GM19463 (cell line): ENCODE results near the gene RHAG.
"Not testable (repeated sequence)": the region's sequence is repeated elsewhere in the genome, so short reads cannot be mapped to it uniquely, and the experiment has no call there.

Source experiments
- ATAC-seq: cut with Tn5 transposase; IDR thresholded peaks from one replicate; pipeline ENCODE4 v1.9.1; 2021; ENCODE audit warnings: mild to moderate bottlenecking, moderate library complexity; ENCODE audit not compliant: unreplicated experiment

Gene RHAG

DNA sequence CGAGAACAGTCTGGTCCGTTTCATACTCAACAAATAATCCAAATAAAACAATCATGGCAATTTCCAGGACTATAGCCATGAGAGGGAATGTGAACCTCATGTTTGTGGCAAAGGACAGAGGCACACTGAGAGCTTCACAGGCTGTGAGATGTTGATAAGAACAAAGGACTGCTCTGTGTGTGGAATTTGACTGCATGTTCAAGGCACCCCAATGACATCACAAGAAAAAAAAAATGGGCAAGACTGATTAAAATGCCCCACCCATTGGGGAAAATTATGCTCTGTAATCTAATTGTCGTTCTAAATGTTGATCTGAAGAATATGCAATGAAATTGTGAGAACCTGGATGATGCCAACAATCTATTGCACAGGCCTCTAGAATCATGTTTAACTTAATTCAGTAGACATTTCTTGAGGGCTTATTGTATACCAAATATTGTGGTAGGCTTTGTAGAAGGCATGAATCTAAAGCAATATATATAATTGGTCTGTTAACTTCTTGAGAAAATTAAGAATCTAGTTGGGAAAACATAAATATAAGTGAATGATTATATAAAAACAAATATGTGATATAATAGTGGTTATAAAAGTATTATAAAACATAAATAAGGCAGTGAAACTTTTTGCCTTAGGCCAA is at the start of gene RHAG:
TSS of gene RHAG (minus strand) at position 127 of the 637 bp plus-strand sequence. CDS start at position 100, 27 bp downstream.
- ATAC-seq = no peak

DNA sequence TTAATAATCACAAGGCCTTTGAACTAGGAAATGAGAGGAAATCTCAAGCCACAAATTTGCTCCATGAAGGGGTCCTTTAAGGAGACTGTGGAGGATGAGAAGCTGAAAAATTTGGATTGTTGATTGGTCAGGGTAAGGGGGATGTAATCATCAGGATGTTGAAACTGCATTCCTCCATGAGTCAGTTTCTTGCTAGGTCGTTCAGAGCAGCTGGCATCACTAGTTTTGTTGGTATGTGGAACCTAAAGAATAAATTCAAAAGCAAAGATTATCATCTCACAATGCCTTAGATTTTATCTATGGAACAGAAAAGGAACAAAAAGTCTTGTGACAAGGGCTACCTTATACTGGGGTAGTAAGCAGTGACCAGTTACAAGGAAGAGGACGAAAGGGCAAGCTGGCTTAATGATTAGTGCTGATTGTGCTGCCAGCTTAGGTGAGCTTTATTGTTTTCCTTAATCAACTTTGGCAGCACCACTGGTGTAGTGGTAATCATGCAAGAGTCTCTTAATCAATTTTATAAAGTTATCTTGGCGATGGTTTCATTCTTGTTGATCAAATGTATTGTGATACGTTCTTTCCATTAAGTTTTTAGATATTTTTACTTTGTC is 40.1 kb upstream of the RHAG start:
- ATAC-seq = no peak

DNA sequence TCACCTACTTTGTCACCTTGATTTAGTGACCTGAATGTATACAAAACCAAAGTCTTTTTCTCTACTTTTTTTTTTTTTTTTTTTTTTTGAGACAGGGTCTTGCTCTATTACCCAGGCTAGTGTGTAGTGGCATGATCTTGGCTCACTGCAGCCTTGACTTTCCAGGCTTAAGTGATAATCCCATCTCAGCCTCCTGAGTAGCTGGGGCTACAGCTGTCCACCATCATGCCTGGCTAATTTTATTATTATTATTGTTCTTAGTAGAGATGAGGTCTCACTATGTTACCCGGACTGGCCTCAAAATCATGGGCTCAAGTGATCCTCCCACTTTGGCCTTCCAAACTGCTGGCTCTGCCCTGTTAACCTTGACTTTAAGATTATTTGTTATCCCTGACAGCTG is 39.2 kb upstream of the RHAG start:
- ATAC-seq = no peak

DNA sequence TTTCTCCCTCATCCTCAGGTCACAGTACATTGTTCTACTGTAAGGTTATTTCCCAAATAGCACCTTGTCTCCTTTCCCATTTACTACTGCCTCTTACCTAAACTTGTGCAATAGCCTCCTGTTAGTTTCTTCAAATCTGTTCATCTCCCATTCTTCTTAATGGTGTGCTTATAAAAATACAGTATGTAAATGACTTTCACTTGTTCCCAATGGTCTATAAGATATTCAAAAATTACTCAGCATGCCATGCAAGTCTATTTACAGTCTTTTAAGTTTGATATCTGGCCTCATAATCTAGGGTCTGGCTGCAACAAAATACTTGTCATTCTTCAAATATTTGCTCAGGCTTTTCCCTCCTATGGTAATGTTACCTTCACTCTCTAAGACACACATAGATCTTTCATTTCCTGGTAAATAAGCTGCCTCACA is 31.5 kb upstream of the RHAG start:
- ATAC-seq = no peak

DNA sequence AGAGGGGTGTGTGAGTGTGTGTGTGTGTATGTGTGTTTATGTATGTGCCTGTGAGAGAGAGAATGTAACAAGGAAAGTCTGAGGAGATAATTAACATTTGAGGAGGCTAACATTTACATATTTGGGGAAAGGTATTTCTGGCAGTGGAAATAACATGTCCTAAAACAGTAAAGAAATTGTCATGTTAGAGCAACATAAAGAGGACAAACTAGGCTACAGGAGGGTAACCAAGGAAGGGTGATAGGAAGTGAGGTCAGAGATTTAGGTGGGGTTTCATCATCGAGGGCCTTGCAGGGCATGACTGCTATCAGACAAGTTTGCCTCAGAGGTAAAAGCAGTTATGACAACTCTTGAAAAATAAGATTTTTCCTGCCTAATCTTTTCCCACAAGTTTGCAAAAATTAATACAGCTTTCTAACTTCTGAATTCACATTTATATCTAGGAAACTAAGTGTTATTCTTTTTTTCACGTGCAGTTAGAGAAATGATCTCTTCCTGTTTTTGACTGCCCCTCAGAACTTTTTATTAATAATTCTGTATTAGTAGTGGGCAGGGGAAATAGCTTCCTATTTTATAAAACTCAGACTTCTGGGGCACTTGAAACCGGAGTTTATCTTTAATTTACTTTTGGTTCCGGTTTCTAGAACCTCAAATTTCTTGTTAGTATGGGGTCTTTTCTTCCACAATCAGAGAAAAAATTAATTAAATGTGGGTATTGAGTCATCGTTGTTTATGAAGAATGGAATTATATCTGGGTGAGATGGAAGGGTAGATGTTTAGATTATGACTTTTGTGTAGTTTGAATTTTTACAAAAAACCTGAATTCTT is 30.5 kb upstream of the RHAG start:
- ATAC-seq = no peak

DNA sequence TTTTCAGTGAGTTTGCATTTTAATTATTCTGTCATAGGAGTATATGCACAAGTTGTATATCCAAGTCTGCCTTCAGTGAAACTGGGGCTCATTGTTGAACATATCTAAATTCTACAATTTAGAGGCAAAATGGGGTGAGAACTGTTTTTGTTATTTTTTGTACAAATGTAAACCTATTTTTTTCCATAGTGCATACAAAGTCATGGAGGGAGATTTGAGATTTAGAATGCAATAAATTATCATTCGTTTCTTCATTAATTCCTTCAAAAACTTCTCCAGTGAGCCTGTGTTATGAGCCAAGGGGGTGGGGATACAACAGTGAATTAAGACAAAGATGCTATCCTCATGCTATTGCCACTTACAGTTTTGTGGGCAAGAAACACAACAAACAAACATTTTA is 29.8 kb upstream of the RHAG start:
- no peak for ATAC-seq

DNA sequence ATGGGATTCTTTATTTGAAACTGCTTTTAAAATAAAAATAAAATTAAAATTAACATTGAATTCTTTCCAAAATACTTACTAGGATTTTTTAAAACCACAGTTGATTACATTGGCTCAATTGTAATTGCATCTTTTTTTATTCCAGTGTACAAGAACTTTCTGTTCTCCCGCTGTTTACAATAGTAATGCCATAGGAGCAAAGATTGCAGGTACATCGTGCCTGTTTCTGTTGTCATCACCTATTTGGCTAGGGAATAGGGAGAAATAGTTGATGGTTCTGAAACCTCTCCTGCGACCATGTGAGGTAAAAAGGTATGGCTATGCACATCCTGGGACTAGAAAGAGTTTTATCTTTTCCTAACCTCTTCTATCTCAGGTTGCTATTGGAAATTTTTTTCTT is 28.2 kb upstream of the RHAG start:
- no peak for ATAC-seq

DNA sequence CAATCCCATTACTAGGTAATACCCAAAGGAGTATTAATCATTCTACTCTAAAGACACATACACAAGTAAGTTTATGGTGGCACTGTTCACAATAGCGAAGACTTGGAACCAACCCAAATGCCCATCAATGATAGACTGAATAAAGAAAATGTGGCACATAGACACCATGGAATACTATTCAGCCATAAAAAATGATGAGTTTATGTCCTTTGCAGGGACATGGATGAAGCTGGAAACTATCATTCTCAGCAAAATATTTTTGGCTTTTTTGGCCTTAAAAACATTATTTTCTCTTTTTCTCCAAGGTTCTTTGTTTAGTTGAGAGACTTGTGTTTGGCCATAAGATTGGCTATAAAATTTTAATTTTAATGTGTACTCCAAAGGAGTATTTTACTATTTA is 27.4 kb upstream of the RHAG start:
- not testable (repeated sequence) for ATAC-seq

DNA sequence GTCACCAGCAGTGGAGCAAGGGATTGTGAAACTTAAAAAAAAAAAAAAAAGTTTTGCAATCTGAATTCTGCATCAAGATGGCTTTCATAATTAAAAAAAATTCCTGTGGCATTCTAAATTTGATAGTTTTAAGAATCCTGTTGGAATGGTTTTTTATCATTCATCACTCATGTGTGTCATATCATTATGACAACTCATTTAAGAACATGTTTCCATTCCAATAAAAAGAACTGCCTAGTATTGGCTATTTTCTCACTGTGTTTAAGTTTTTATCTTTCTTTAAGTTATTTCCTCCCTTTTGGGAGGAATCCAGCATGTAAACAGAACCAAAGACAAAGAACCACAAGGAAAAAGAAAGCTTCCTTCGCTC is 26.2 kb upstream of the RHAG start:
- no peak for ATAC-seq

DNA sequence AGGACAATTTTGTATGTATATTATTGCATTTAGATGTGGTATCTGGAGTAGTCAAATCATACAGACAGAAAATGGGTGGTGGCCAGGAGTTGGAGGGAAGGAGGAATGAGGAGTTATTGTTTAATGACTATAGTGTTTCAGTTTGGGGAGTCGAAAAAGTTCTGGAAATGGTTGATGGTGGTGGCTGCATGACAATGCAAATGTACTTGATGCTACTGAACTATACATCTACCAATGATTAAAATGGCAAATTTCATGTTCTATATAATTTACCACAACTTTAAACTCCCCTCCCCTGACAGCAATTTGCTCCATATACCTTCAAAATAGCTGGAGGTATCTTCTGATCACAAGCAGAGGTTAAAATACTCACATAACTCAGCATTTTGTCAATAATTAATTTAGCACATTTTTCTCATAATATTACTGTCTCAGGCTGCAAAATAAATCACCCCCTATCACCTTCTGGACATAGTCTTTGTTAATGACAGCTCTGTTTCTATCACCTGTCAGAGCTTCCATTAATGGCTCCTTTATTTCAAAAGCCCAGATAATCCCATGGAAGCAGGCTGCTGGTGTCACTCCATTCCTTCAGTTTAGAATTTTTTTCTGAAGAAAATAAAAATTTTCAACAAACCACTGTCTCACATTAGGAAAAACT is 25.7 kb upstream of the RHAG start:
- ATAC-seq = no peak

DNA sequence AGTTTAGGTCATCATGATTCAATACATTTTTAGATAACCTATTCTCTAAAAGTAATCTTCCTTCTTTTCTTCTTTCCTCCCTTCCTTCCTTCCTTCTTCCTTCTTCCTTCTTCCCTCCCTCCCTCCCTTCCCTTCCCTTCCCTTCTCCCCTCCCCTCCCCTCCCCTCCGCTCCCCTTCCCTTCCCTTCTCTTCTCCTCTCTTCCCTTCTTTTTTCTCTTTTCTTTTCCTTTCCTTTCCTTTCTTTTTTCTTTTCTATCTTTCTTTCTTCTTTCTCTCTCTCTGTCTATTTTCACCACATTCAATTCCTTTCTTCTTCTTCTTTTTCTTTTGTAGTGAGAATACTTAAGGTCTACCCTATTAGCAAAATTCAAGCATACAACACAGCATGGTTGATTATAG is 17.3 kb upstream of the RHAG start:
- ATAC-seq = no peak

DNA sequence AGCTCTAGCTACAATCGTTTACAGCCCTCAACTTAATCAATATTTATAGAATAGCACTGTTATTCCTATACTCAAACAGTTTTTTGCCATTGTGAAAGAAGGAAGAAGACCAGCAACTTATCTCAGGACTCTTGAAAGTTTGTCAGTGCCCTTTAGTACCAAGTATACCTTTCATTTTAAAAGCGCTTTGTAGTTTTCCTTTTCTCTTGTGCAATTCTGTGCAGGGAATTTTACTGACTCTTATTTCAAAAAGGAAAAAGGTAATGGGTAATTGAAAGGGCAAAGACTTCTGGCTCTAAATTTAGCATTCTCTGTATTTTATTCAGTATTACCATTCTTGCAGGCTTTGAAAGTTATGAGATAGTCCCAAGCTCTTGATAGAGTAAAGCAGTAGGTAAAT is 16.8 kb upstream of the RHAG start:
- no peak for ATAC-seq

DNA sequence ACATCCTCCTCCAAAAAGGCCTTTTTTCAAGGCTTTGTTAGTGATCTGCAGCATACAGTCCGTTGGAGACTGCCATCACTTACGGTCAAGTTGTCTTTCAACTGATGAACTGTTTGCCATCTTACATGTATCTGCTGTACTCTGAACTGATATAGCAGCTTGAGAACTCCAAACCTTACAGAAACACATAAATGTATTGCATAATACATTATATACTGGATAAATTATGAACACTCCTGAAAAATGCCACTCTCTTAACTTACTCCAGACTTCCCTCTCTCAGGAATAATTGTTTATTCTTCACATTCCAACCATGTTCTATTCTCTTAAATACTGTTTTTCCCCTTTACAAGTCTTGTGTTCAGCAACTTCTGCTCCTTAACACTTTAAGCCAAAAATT is 14.6 kb upstream of the RHAG start:
- ATAC-seq = no peak

DNA sequence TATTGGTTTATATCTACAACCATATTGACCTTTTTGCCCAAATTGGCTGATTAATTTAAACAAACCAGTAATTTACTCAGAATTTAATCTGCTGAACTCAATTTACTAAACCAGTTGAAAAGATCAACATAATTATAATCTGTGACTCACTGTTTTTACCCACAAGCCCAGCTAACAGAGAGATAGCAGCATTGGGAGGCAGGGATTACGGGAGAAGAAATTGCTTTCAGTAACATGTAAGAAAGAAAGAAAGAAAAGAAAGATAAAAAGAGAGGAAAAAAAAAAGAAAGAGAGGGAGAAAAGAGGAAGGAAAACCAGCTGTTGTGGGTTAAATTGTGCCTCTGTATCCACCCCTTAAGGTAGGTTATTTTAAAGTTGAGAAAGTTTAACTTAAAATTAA is 13.3 kb upstream of the RHAG start:
- no peak for ATAC-seq

DNA sequence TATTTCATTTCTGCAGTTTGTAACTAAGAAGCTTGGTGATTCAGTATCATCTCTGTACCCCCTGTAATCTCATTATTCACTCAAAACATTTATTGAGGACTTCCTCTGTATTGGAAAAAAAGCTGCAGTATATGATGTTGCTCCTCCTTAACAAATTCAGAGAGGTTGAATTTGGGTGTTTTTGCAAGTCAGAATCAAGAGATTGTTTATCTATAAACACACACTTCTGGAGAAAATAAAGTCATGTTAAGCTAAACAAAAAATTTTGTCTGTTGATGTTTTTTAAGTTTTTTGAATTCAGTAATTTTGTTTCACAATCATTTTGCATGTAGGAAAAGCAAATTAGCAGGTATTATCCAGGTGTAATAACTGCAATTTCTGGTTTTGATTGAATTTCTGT is 11.4 kb upstream of the RHAG start:
- no peak for ATAC-seq

DNA sequence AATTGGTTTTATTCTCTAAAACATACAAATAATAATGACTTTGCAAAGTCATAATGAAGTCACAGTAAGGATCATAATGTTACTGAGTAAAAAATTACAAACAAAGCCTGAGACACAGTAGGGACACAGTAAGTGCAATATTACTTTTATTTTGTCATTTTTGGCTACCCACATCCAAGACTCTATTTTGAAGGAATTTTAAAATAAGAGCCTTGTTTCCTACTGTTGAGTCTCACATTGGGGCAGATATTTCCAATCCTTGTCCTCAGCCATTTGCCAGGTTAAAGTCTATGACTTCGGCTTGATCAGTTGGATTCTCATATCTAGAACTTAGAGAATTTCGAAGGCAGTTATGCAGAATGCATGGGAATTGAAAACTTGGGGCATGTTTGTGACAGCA is 10.8 kb upstream of the RHAG start:
- ATAC-seq = no peak

DNA sequence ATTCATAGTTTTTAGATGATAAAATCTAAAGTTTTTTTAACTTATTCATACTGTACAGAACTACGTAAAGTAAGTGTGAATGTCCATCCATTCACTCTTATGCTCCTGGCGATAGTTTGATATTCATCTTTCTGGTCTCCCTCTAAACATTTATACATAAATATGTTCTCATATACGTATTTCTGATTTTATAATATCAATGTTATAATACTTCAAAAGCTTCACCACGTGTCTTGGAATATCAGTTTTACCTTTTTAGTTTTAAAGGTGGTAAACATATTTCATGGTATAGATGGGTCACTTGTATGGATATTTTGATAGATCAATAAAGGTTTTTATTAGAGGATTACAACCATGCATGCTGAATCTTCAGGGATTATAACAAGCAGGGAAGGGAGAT is 10.3 kb upstream of the RHAG start:
- no peak for ATAC-seq

DNA sequence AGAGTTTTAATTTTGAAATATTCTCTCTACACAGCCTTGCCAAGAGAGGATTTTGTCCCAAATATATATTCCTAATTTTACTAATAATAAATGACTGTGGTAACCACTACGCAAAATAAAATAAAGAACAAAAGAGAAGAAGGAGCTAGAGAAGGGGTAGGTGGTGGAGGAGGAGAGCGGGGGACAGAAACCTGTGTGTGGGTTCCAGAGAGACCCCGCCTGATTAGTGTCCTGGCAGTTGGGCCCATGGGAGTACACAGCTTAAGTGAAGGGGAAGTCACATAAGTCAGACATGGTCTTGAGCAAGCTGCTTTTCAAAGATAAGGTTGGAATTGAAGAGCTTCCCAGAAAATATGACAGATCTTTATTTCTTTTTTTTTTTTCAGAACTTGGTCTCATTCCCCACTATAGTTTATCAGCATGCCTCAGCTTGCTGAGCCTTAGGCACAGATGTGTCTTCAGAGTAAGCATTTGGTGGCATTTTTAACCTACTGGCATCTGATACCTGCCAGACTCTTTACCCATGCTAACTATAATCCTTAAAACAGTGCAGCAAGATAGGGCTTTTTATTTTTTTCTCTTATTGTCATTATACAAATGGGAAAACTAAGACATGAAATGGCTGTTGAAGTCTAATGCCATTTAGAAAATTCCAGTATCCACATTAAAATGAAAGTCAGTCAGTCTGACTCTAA is 9.6 kb upstream of the RHAG start:
- no peak for ATAC-seq

DNA sequence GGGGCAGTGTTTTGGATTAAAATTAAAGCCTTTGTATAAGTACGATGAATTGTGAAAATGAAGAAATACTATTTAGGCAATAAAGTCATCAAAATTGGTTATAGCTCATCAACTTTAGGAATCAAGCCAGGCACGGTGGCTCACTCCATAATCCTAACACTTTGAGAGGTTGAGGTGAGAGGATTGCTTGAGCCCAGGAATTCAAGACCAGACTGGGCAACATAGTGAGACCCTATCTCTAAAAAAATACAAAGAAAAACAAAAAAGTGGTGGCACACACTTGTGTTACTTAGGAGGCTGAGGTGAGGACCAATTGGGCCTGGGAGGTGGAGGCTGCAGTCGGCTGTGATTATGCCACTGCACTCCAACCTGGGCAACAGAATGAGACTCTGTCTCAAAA is 8.5 kb upstream of the RHAG start:
- ATAC-seq = no peak

DNA sequence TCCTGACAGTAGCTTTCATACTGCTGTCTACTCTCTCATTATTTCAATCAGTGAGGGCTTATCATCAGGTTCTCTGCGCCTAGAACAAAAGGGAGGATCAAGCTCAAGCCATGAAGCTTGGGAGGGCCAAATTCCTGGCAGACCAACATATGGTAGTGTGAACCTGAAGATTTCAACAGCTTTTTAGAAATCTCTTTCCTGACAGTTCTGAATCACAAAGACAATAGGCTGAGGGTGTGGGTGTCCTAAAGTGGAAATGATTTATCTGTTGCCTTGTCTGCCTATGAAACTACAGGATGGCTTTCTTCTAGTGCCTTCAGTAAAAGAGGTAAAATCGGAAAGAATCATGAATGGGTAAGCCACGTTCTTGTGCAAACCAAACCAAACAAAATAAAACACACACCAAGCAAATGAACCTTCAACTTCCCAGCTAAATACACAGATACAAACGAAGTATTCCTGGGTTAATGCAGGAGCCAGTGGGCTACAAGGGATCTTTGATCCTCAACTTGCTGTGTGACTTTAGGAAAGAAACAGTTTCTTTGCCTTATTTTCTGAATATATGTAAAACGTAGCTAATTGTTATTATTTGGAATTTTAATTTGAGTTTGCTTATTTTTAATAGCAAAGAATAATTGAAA is 2.7 kb upstream of the RHAG start:
- ATAC-seq = no peak

DNA sequence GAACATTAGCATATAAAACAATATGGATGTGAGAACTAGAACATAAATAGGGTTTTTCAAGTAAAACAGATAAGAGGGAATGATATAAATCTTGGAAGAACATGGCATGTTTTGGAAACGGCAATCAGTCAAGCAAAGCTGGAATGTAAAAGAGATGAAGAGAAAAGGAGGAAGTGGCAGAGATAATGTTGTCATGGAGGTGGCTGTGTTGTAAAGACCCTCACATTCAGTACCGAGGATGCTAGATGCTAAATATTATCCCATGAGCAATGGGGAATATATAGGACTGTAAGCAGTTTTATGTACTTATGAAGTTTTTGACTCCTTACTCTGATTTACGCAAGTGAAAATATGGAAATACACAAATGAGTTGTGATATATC is 702 bp upstream of the RHAG start:
- no peak for ATAC-seq
